Neutrophil (primary cell): ENCODE data around the gene ATAT1.

Experiments used
- H3K27ac ChIP-seq: fragments of 200-600 bp; sonication (generic); 2 replicates; pipeline ENCODE4 v1.5.1; 2016; ENCODE audit warnings: mild to moderate bottlenecking, moderate library complexity
- H3K27me3 ChIP-seq: fragments of 200-600 bp; sonication (generic); 2 replicates; pipeline ENCODE4 v1.6.0; 2016; ENCODE audit warnings: mild to moderate bottlenecking
- H3K36me3 ChIP-seq: fragments of 200-600 bp; sonication (generic); 2 replicates; pipeline ENCODE4 v1.5.1; 2017
- H3K4me1 ChIP-seq, 2 experiments: fragments of 200-600 bp in 1 of 2; sonication (generic) in 1 of 2; 1 replicate in 1 of 2; 2 replicates in 1 of 2; pipeline versions ENCODE4 v1.5.1 to v1.6.1; 2013 to 2016; ENCODE audit warnings: low read depth in 1 of 2, low read length in 1 of 2, mild to moderate bottlenecking in 1 of 2, moderate library complexity in 1 of 2; ENCODE audit not compliant: control insufficient read depth in 1 of 2, insufficient read depth in 1 of 2
- H3K4me3 ChIP-seq, 2 experiments: fragments of 200-600 bp in 1 of 2; sonication (generic) in 1 of 2; 1 replicate in 1 of 2; 2 replicates in 1 of 2; pipeline ENCODE4 v1.5.1; 2013 to 2016; ENCODE audit warnings: low read depth in 1 of 2, low read length in 1 of 2, mild to moderate bottlenecking in 1 of 2, moderate library complexity in 1 of 2
- H3K9me3 ChIP-seq: fragments of 200-600 bp; sonication (generic); 2 replicates; pipeline ENCODE4 v1.5.1; 2016
- CTCF ChIP-seq: fragments of 200-600 bp; sonication (generic); IDR thresholded peaks from 2 replicates; pipeline ENCODE4 v1.5.1; 2016; ENCODE audit warnings: antibody characterized with exemption

The ATAT1 gene

GRCh38 chr6:30626484-30627366 is at the start of gene ATAT1:
Gene ATAT1 (plus strand): TSS chr6:30626874.
- Histone ChIP-seq H3K36me3 (no peaks in the 10 kb centered on the region), H3K4me1 (peaks cover 20 to 36% of the 10 kb centered on the region in 2 experiments), H3K4me3 (peak within 1 kb of the TSS; percentile 74), H3K27me3 (no peaks in the 10 kb centered on the region), H3K9me3 (no peaks in the 10 kb centered on the region), H3K27ac (peak within 1 kb of the TSS; percentile 88)
- peak; percentile 33 for TF ChIP-seq CTCF

GRCh38 chr6:30578051-30578450 is 48.6 kb upstream of the ATAT1 start:
- Histone ChIP-seq H3K9me3 (no peaks in the 10 kb centered on the region), H3K4me3 (no peak overlapping the region), H3K27ac (no peak overlapping the region), H3K36me3 (peaks cover 60% of the 10 kb centered on the region), H3K4me1 (no peaks in the 10 kb centered on the region), H3K27me3 (no peaks in the 10 kb centered on the region)
- TF ChIP-seq CTCF: no peak

GRCh38 chr6:30583921-30584320 is 42.8 kb upstream of the ATAT1 start:
- no peaks in the 10 kb centered on the region for H3K9me3 ChIP-seq
- H3K27ac ChIP-seq: no peak overlapping the region
- H3K36me3 ChIP-seq: peaks cover 94% of the 10 kb centered on the region

GRCh38 chr6:30589754-30590358 is 36.8 kb upstream of the ATAT1 start:
- Histone ChIP-seq H3K9me3 (no peaks in the 10 kb centered on the region), H3K36me3 (peaks cover 78% of the 10 kb centered on the region), H3K27me3 (no peaks in the 10 kb centered on the region), H3K27ac (no peak overlapping the region), H3K4me3 (no peak overlapping the region), H3K4me1 (no peaks in the 10 kb centered on the region)
- TF ChIP-seq CTCF: no peak

More at GRCh38 chr6:30583921-30584320, 42.8 kb upstream of the ATAT1 start:
- no peaks in the 10 kb centered on the region for H3K4me1 ChIP-seq
- no peak for TF ChIP-seq CTCF
- no peaks in the 10 kb centered on the region for H3K27me3 ChIP-seq
- H3K4me3 ChIP-seq: no peak overlapping the region

- Histone ChIP-seq H3K27ac (no peak overlapping the region), H3K36me3 (peaks cover 74% of the 10 kb centered on the region)
- TF ChIP-seq CTCF: no peak
Observed at GRCh38 chr6:30590509-30590908, 36.2 kb upstream of the ATAT1 start.

More at GRCh38 chr6:30590509-30590908, 36.2 kb upstream of the ATAT1 start:
- Histone ChIP-seq H3K27me3 (no peaks in the 10 kb centered on the region), H3K9me3 (no peaks in the 10 kb centered on the region), H3K4me3 (no peak overlapping the region), H3K4me1 (no peaks in the 10 kb centered on the region)
